SKM-1 (cell line): ENCODE results near the gene DGKG.
A peak's percentile ranks its signal among the peaks of the same experiment; 100 is the strongest.

Experiments used
- DNase-seq: peaks from one replicate; lab custom pipeline; 2025; ENCODE audit not compliant: unreplicated experiment; lab: John Stamatoyannopoulos, UW

DGKG gene

DNA sequence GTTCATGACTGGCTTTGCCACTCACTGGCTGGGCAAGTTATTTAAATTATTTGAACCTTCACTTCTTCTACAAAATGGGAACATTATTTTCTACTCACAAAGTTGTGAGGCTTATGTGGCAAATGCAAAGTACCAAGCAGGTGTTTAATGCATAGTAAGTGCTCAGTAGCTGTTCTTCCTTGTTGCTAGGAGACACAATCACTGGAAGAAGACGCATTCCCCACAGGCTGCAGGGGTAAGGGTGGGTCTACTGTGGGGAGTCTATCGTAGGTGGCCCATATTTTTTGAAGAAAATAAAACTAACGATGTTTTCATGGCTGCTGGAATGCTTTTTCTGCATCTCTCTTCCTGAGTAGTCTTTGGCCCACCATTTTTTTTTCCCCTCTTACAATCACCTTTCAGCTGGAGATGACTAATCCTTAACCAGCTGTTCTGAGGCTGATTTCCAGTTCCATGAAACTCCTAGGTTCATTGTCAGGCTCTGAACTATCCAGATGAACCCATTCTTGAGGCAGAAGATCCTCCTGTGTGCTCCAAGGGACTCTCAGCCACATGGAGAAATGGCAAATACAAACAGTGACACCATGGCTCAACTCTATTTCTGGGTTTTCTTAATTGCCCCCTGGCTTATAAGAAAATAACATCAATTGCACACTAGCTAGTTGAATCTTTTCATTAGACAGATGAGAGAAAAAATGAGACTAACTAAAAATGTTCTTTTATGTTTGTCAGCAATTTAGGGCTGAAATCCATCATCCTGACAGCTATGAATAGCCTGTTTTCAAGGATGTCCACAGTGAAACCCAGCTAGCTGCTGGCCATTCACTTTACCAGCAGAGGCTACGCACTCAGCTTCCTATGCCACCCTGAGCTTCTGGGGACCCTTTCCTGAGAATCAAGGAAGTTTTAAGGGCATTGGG lies 144.9 kb downstream of the DGKG start:
- DNase-seq, result no peak

DNA sequence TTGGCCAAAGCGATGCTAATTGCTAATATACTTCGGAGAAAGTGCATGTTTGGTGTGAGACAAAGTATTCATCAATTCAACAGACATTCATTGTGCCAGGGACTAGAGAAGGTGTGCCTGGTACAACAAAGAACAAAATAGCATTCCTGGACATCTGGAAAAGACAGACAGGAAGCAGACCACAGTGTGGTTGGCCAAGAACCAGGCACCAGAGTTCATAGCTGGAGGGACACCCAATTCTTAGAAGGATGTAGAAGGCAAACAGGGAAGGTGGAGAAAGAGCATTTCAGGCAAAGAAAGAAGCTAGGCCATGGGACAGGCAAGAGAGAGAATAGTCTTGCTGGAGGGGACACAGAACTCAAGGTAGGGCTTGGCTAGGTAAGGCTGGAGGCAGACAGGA lies 147.4 kb downstream of the DGKG start:
- DNase-seq, result no peak

DNA sequence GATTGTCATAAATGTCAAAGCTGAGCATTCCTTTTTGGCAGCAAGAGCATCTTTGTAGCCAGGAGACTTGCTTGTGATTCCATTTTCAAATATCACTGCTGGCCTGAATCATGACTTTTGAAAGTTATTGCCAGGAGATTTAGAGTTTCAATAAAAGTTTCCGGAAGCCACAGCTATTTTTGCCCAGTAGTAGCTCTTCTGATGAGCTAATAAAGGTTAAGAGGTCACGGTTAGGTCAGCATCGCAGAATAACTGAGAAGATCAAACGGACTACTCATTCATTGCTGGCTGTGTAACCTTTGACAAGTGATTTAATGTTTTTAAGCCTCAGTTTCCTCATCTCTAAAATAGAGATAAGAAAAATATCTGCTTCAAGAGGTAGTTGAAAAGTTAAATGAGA lies 148.1 kb downstream of the DGKG start:
- DNase-seq, result no peak

DNA sequence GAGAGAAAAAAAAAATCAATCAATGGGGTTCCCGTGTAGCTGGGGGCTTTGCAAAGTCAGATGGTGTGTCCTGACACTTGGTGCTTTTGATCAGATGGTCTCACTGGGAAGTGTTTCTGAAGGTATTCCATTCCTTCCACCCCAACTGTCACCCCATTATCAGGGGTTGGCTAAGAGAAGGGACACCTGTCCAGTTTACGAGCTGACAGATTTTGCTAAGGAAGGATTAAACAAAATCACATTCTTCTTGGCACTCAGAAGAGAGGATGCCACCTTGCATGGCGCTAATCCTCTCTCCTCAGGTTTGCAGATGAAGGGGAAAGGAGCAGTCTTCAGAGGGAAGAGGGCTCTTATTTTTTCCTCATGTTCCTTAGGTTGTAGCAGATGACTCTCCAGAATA lies 149.4 kb downstream of the DGKG start:
- DNase-seq, result no peak

DNA sequence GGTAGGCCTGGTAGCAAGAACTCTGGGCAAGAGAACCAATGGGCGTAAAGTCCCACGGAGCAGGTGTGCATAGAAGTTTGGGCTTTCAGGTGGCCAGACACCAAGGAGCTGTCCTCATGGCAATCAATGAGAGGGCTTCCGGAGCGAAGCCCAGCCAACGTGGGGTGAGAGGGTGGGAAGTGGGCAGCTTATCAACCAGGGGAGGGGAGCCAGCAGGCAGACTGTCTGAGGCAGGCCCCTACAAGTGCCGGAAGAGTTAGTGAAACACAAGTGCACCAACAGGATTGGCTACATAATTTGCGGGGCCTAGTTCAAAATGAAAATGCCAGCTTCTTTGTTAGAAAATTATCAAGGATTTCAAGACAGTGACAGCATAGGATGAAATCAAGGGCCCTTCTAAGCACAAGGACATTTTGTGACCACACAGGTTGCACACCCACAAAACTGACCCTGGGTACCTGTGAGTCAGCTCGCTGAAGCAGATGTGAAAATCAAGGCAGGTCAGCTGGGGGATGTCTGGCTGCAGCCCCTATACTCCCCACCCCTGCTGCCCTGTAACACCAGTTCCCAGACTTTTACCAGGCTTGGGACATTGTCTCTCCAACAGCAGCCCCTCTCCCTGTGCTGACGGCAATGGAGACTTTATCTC lies 151.1 kb downstream of the DGKG start:
- no peak for DNase-seq

DNA sequence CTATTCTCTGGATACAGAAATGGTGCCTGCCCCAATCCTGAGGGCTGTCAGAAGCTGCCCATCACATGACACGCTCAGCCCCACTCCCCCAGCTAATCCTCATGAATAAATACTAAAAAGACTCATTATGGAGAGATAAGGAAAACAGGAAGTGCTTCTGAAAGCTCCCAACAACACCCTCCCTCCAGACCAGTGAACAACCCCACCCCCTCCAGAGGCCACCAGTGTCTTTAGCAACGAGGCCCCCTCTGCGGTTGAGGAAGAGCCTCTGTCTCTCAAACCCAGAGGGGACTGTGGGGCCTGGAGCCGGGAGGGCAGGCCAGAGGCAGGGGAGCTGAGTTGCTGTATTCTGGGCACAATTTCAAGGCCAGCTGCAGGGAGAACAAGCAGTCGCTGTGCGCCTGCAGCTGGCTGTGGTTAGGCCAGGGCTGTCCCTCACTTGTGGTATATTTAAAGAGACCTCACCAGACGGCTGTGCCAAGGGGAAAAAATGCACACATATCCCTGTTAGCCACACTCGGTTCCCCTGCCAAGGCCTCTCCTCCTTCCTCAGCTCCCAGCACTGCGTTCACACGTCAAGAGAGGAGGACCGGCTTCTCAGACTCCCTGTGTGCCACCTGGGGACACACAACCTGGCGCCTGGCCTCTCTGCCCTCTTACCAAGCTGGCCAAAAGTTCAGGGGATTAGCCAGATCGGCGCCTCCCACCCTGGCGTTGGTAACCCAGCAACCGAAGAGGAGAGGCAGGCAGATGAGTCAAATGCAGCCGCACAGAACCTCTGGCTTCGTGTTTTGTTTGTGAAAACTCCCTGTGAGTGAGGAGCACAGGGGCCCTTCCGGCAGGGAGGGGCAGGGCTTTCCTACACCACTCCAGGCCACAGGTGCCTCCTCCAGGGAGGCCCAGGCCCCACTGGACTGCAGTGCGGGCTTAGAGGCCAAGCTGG lies 152.0 kb downstream of the DGKG start:
- DNase-seq, result peak; percentile 52

DNA sequence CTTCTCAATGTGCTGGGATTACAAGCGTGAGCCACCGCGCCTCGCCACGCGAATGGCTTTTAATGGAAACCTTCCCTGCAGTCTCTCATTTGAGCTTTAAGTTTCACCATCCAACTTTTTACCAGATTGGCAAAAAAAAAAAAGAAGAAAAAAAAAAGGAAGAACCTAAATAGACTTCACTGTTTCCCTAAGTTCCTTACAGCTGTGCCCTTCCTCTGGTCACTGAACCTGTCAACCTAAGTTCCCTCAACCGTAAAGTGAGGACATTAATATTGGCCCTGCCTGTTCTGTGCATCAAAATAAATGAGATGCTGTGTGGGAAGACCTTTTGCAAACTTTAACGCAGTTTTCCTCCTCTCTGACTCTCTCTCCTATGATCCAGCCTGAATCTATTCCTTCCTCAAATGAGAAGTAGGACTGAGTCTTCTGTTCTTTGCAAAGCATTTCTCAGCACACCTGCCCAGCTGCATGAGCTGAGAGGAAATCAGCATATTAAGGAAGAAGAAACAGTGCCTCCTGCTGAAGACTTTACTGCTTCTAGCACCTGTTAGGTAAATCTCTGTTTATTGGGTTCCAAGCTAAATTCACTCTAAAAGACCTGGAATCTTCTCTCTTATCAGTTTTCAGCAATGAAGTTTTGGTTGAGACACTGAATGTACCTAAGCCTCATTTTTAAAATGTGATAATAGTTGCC lies 153.6 kb downstream of the DGKG start:
- no peak for DNase-seq

DNA sequence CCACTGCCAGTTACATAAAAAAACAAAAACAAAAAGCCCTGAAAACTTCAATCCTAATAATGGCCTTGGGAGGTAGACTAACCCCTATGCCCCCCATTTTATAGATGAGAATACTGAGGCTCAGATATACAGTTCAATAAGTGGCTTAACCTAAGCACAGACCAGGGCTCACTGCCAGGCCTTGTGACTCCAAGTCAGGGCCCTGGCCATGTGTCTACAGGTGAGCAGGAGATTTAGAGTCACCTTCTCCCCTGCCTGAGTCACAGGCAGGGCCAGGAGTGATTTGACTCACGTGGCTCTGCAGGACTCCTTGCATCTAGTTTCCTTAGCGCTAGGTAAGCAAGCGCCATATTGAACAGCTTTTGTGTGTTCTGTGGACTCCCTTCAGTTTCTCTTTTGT lies 154.5 kb downstream of the DGKG start:
- no peak for DNase-seq

DNA sequence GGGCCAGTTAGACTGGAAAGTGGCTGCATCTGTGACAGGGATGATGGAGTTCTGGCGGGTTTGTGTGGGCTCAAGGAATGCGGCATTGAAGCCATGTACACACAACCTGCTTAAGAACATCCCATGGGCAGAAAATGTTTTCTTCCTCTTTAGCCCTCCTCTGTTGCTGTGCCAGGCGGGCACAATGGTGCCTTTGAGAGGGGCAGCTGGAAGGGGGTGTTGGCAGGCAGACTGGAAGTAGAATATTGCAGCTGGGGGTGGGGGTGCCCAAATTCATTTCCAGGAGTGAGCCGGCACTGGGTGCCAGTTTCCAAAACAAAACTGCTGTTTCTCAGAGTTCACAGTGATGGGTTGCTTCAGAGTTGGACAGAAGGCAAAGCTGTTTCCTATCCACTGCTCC lies 161.3 kb downstream of the DGKG start:
- DNase-seq, result no peak

DNA sequence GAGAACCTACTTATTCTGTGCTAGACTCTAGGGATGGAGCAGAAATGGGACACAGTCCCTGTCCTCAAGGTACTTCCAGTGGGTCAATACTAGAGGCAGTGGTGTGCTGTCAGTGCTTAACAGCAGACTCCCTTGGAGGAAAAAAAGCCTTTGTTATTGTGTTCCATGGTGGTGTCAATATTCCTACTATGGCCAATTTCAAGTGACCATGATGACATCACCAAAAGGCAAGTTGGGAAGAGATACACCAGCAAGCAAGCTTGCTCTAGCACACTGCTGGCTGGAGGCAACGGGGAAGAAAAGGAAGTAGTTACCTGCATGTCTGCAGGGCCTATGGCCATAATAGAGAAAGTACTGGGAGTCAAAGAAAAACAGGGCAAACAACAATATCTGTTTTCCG lies 163.6 kb downstream of the DGKG start:
- DNase-seq, result no peak

DNA sequence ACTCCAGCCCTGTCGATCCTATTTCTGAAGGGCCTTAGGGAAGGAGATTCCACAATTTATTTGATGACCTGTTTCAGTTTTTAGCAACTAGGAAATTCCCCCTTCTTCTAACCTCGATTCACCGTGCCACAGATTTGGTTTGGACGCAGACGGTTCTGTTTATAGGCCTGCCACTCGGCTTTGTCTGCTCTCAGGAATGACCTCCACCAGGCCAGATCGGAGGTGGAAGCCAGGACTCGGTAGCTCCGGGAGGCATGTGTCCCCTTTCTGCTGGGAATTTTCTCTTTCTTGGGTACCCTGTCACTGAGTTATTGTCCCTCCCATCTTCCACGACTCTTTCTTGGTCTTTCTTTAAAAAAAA lies 167.6 kb downstream of the DGKG start:
- DNase-seq, result no peak

DNA sequence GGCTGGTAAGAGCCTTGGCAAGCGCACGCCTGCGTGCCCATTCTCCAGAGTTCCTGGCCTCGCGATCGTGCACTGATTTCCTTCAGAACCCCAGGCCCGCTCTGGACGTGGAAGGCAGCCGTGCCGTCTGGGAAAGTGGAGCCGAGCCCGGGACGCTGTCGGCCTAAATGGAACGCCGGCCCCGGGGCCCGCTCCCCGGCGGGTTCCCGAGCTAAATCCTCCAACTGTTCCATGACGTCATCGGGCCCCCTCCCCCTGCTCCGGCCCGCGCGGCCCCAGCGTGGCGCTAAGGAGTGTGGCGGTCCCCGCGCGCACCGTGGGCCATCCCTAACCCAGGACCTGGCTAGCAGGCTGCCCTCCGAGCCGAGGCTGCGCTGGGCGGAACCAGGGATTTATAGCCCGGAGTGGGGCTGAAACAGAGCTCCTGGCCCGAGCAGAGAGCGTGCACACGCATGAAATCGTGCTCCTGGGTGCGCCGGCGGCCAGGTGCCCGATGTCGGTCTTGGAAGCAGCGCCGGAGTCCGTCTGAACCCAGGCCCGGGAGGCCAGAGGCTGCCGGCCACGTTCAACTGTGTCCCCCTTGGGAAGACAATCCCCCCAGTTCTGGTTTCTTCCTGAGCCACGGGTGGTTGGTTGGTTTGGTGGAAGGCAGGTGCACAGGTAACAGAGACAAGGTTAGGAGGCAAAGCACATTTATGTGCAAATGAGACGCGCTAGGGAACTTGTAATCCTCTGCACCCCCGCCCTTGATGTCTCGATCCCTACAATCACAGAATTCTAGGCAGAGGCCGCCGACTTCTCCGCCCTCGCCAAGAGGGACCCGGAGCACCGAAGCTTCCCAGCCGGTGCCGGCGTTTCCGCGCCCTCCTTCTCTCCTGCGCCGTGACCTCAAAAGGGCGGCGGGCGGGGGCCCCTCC lies 168.2 kb downstream of the DGKG start:
- no peak for DNase-seq

DNA sequence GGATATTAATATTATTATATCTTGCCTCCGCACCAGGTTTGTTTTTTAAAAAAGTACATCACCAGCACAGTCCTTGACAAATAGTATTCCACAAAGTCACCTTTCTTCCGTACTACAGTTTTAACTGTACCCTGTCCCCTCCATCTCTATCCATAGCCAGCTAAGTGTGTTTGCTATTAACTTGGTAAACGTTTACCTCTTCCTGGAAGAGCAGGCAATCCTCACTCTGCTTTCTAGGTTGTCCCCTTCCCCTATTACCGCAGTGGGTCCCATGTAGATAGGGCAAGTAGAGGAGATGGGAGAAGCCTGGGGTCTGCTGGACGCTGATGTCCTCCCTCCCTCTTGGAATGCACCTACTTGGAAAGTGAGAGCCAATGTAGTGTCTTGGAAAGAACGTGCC lies 169.2 kb downstream of the DGKG start:
- DNase-seq, result no peak

DNA sequence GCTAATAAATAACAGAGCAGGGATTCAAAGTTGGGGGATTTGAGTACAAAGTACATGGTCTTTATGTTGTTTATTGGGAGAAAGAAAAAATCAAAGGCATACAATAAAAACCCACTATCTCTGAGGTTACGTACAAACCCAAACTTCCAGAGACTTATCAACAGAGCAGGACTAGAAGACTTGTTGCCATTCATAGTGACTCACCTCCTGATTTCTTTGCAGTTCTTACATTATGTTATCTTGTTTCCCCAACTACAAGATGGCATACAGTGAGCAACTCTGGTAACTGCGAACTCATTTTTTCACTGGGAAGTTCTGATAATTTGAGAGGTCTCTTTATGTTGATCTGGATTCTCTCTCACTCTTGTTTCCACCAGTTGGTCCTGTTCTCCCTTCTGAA lies 172.5 kb downstream of the DGKG start:
- no peak for DNase-seq

DNA sequence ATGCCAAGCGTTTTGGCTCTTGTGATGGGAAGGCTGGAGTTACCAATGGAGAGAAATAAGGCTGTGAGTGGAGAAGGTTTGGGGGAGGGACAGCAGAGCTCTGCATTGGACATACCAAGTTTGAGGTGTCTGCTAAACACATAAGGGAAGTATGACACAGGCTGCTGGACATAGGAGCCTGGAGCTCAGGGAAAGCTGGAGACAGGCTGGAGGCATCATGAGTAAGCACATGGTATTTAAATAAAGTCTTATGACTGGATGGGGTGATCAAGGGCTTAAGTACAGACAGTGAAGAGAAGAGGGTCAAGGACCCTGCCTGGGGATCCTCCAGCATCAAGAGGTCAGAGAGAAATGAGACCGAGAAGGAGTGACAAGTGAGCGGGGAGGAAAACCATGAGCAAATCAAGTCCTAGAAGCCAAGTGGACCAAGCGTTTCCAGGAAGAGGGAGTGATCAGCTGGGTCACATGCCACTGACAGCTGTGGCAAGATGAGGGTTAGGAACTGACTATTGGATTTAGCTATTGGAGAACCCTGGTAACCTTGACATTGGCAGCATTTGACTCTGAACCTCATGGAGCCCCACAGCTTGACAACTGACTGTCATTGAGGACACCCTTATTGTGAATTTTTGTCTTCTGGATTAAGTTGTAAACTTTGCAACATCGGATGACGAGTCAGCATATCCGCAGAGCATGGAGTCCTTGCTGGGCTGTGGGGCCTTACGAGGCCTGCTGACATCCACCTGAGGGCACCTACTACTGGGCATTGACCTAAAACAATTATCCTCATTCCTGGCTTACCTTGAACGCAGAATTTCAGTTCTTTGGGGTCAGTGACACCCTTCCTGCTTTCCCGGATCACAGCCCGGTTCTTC lies 174.4 kb downstream of the DGKG start:
- no peak for DNase-seq

DNA sequence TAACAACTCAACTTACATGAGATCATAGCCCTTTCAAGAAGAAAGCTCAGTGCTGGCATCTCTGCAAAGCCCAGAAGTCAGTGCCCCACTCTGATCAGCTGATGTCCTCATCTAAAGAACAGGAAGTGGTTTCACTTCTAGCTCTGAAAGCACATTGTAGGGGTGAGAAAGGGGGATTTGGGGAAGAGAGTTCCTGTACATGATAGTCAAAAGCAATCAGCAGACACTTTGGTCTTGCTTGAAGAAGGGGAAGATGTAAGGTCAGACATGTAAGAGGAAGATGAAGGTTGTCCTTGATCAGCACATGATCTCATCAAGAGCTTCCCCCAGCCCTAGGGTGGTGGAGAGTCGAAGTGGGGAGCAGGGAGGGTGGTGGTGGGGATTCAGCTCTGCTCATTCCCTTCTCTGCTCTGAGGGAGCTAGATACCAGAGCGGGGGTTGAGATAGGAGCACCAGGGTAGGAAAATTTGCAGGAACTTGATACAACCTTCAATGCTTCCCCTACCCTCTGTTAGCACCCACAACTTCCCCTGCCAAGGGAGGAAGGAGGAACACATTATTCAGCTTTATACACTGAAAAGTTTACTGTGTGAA lies 176.7 kb downstream of the DGKG start:
- peak; percentile 91 for DNase-seq

DNA sequence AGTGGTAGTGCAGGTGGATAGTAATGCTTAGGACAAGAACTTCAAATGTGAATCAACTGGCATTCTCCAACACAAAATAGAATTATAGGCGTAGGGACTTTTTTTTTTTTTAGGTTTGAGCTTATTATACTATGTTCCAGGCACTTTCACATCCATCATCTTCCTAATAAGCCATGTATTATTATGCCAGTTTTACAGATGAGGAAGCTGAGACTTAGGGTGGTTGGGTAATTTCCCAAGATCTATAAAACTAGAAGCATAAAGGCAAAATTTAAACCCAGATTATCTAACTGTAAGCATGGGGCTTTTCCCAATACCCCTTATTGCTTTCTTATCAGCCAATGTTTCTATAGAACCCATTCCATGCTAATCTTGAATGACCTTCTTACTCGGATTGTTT lies 178.0 kb downstream of the DGKG start:
- no peak for DNase-seq

DNA sequence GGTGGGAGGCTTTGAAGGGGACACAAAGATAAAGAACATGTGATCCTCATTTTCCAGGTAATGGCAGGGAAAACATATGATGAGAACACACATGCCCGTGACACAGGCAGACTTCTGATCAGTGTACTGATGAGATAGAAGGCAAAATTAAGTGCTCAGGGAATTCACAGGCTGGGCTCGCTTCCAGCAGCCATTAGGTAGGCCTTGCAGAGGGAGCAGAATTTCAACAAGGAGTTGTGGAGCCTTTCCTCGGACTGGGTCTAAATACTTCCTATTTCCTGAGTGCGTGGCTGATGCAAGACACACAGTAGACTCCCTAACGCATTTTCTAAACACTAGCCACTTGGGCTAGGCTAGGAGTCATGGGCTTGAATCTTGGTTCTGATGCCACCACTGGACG lies 179.2 kb downstream of the DGKG start:
- DNase-seq, result no peak

DNA sequence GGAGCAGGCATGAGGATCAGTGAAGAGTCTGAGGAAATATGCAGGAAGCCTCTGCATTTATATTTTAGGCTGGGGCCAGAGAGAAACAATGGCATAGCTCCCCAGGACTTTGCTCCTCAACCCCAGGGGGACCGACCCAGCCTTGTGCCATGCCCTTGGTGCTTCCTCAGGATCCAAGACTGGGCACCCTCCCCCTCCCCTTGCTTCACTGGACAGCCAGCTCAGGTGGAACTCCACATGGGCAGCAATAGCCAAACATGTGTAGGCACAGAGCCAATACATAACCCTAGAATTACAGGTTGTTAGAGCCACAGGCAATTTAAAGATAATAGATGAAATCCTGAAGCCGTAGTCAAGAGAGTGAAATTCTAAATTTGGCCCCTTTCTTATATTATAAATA lies 180.1 kb downstream of the DGKG start:
- DNase-seq, result no peak
